ENCODE data around the gene TMEM165. TPM values are rescaled to one million over a fixed set of nuclear protein-coding genes. Genes with fewer than 3 reads are reported as not detected.

Gene TMEM165
- total RNA-seq, 1 donor from 2014 or later, result 134 TPM

DNA sequence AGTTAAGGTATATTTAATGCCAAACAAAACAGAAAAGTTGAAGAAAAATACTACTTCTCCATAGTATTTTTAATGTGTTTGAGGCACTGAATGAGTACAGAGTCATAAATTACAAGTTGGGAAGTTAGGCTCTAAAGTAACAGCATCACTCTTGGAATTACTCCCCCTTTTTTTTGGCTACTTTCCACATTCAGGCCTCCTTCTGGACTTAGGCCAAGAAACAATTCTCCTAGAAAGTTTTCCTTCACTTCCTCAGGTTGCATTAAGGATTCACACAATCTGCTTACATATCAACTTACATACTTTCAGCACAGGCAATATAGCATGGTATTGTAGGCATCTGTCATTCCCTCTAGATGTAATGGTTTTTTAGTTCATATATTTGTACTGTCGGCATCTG, 52.1 kb downstream of the TMEM165 start:
- peak; percentile 49 for DNase-seq (ENCODE audit: low read depth)

DNA sequence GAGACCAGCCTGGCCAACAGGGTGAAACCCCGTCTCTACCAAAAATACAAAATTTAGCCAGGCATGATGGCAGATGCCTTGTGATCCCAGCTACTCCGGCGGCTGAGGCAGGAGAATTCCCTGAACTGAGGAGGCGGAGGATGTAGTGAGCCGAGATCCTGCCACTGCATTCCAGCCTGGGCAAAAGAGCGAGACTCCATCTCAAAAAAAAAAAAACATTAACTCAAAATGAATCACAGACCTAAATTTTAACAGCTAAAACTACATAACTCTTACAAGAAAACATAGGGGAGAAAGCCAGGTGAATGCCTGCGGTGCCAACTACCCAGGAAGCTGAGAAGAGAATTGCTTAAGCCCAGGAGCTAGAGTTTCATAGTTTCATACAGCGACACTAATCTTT, 54.8 kb downstream of the TMEM165 start:
- no peak for DNase-seq (ENCODE audit: low read depth)

DNA sequence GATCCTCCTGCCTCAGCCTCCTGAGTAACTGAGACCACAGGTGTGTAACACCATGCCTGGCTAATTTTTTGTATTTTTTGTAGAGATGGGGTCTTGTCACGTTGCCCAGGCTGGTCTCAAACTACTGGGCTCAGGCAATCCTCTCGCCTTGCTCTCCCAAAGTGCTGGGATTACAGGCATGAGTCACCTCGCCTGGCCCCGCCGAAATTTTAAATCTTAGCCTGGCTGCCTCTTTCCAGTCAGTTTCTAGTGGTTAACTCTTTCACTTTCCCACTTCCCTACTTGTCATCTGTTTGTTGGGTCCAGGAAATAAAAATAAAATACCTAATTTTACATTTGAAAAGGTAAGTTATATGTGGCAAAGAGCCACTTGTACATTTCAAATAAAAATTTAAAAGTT, 62.4 kb downstream of the TMEM165 start:
- DNase-seq (ENCODE audit: low read depth), result peak; percentile 59

DNA sequence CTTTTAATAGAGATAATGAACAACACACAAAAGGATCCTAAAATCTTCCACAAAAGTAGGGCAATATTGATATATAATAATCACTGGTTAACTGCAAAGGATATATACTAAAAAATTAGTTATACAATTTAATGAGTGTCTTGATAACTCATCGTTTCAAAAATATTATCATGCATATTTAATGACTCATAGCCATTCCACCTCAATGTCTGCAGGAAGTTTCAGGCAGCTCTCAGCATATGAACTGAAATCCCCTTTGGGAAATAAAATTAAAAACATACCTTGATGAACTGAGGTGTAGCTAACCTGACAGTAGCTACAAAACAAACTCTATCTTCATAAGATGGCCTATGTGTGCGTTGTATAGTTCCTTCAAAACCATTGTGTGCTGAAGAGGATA, 62.9 kb downstream of the TMEM165 start:
- DNase-seq (ENCODE audit: low read depth), result no peak

DNA sequence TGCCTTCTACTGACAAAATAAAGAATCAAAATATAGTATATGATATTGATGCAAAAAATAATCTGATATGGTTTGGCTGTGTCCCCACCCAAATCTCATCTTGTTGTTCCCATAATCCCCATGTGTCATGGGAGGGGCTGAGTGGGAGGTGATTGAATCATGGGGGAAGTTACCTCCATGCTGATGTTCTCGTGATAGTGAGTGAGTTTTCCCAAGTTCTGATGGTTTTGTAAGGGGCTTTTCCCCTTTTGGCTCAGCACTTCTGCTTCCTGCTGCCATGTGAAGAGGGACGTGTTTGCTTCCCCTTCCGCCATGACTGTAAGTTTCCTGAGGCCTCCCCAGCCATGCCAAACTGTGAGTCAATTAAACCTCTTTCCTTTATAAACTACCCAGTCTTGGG, 70.2 kb downstream of the TMEM165 start:
- DNase-seq (ENCODE audit: low read depth), result no peak

DNA sequence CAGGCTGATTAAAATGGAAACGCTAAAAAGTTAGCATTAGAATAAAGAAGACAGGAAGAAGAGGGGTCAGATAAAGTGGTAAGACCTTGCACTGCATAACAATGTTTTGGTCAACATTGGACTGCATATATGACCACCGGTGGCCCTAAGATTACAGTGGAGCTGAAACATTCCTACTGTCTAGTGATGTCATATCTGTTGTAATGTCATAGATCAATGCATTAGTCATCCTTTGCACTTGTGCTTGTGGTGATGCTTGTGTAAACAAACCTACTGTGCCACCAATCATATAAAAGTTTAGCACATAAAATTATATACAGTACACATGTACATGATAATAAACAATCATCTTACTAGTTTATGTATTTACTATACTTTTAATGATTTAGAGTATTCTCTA, 73.0 kb downstream of the TMEM165 start:
- DNase-seq (ENCODE audit: low read depth), result peak; percentile 9

DNA sequence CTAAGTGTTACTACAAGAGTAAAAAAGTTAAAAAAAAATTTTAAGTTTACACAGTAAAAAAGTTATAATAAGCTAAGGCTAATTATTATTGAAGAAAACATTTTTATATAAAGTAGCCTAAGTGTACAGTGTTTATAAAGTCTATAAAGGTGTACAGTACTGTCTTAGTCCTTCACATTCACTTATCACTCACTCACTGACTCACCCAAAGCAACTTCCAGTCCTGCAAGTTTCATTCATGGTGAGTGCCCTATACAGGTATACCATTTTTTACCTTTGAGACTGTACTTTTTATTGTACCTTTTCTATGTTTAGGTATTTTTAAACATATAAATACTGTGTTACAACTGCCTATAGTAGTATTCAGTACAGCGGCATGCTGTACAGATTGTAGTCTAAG, 74.2 kb downstream of the TMEM165 start:
- no peak for DNase-seq (ENCODE audit: low read depth)

Other genes starting within 250 kb of the TMEM165 start
- 6.8 and 11.6 TPM in 2 replicates for gene SRD5A3, start 49.7 kb upstream of the TMEM165 start, total RNA-seq
- 51.3 and 77.4 TPM in 2 replicates for gene CLOCK, start 151.0 kb downstream of the TMEM165 start, total RNA-seq
- gene PDCL2, start 196.3 kb downstream of the TMEM165 start, total RNA-seq, result not detected in 2 replicates
- gene NMU, start 240.3 kb downstream of the TMEM165 start, total RNA-seq, result not detected in 2 replicates